Testis (tissue), 2 donors: Measurements from ENCODE around the gene KATNAL2.

Experiments used
- CTCF ChIP-seq, 3 experiments: fragments of 450-650 bp in 2 of 3; fragments of 200-600 bp in 1 of 3; sonication (generic) in 1 of 3; IDR thresholded peaks; one replicate each; pipeline ENCODE4 v1.5.1; 2016 to 2019; ENCODE audit warnings: antibody characterized with exemption in 3 of 3, mild to moderate bottlenecking in 2 of 3, moderate library complexity in 1 of 3
- POLR2A ChIP-seq: fragments of 450-650 bp; IDR thresholded peaks from one replicate; pipeline ENCODE4 v1.6.1; 2017; ENCODE audit warnings: antibody characterized with exemption, mild to moderate bottlenecking, moderate library complexity

GRCh38 chr18:46891742-46892214, 25.6 kb upstream of the KATNAL2 start:
- TF ChIP-seq CTCF (IDR thresholded peaks at IDR 0.05), result no peak
- no peak for TF ChIP-seq POLR2A
